ENCODE measurements around the gene BNIP5.

GRCh38 chr6:36362551-36363370, 26.1 kb upstream of the BNIP5 start:
- TF ChIP-seq CTCF (conservative IDR thresholded peaks at IDR 0.05) (no peak), EZH2 (IDR thresholded peaks at IDR 0.05; ENCODE audit: low read depth) (no peak)

Data from PC-9 (cell line).